ENCODE results near the gene VPS25. TPM values are rescaled to one million over a fixed set of nuclear protein-coding genes. Genes with fewer than 3 reads are reported as not detected.

The VPS25 gene
- total and polyA plus RNA-seq, 8 donors: 4.1 to 79.6 (median 46.5) TPM

DNA sequence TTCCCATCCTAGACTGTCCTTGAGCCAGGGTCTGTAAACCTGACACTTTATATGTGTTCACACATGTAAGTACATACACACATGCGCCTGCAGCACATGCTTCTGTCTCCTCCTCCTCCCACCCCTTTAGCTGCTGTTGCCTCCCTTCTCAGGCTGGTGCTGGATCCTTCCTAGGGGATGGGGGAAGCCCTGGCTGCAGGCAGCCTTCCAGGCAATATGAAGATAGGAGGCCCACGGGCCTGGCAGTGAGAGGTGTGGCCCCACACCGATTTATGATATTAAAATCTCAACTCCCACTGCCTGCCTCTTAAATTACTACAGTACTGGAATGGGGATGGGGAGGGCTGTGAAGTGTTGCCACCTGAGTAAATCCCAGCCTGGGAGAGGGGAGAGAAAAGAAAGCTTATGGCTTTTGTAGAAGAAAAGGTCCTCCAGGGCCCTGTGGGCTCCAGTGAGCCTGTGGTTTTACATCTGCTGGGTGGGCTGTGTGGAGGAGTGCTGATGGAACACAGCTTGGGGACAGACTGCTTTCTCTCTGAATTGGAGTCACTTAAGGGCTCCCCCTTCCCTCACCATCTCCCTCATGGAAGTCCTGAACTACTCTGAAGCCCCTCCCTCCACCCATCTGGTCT lies 6.2 kb downstream of the VPS25 start:
- Histone ChIP-seq H3K36me3 (peaks cover 46 to 50% (median 48%) of the 10 kb centered on the region in 4 donors), H3K4me3 (no peak overlapping the region), H3K27me3 (peaks cover 4 to 47% (median 39%) of the 10 kb centered on the region in 3 donors), H3K27ac (peak overlapping the region in 2 of 5 donors; percentile 56 to 72), H3K4me1 (peaks cover 22 to 45% (median 31%) of the 10 kb centered on the region in 4 donors), H3K9me3 (no peaks in the 10 kb centered on the region)
- no peak for TF ChIP-seq EP300 (IDR thresholded peaks at IDR 0.05)
- TF ChIP-seq, protein P1, sequence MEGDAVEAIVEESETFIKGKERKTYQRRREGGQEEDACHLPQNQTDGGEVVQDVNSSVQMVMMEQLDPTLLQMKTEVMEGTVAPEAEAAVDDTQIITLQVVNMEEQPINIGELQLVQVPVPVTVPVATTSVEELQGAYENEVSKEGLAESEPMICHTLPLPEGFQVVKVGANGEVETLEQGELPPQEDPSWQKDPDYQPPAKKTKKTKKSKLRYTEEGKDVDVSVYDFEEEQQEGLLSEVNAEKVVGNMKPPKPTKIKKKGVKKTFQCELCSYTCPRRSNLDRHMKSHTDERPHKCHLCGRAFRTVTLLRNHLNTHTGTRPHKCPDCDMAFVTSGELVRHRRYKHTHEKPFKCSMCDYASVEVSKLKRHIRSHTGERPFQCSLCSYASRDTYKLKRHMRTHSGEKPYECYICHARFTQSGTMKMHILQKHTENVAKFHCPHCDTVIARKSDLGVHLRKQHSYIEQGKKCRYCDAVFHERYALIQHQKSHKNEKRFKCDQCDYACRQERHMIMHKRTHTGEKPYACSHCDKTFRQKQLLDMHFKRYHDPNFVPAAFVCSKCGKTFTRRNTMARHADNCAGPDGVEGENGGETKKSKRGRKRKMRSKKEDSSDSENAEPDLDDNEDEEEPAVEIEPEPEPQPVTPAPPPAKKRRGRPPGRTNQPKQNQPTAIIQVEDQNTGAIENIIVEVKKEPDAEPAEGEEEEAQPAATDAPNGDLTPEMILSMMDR (IDR thresholded peaks at IDR 0.05): no peak
- TF ChIP-seq POLR2A (IDR thresholded peaks at IDR 0.05): no peak
- no peak for TF ChIP-seq POLR2AphosphoS5 (IDR thresholded peaks at IDR 0.05)
- no peak for DNase-seq
- 28 to 64% (median 54%) methylated on average over 3 of the region's 3 CpGs for WGBS, 5 donors
- intact Hi-C loops (cut with DNase I; ENCODE audit: low total_unique reads): no loop called here

DNA sequence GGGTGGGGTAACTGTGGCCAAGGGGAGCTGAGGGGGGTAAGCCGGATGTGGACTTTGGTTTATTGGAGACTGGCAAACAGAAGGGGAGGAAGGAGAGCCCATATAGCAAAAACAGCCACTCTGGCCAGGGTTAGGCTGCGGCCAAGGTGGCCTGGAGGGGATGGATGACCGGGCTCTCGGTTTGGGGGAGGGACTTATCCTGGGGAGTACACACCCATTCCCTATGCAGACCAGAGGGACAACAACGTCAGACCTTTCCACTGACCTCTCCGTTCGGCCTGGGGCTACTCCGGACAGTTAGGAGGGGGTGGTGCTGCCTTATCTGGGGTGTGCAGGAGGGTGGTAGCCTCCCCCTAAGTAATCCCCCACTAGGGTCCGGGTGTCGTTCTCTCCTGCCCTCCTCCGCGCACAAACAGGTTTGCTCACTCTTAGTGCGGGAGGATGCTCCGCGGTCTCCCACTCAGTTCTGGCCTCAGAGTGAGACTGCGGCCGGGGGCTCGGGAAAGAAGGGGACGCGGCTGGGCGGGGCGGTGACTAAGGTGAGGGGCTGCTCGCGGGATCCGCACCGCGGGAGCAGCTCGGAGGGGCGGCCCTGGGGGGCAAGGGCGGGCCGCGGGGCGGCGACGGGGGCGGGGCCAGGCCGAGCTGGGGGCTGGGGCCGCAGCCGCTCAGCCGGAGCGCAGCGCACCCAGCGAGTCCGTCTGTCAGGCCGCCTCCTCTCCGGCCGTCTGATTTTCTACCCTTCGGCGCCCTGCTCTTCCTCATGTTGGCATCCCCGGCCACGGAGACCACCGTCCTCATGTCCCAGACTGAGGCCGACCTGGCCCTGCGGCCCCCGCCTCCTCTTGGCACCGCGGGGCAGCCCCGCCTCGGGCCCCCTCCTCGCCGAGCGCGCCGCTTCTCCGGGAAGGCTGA lies 6.9 kb downstream of the VPS25 start, which contains the start of gene WNK4:
TSS of gene WNK4 (plus strand) at position 675 of the 915 bp plus-strand sequence. CDS start at position 764, 89 bp downstream.
- WGBS, 5 donors: 4 to 7% (median 6%) methylated on average over 42 to 65 of the region's 65 CpGs
- intact Hi-C loops (cut with DNase I; ENCODE audit: low total_unique reads): no loop called here
- H3K27me3 ChIP-seq: peaks cover 4 to 55% (median 47%) of the 10 kb centered on the region in 3 donors
- H3K9me3 ChIP-seq: no peaks in the 10 kb centered on the region
- peaks cover 22 to 48% (median 29%) of the 10 kb centered on the region in 4 donors for H3K4me1 ChIP-seq
- TF ChIP-seq, protein P1 (IDR thresholded peaks at IDR 0.05): no peak
- TF ChIP-seq POLR2A (IDR thresholded peaks at IDR 0.05): no peak
- TF ChIP-seq EP300 (IDR thresholded peaks at IDR 0.05): no peak
- TF ChIP-seq POLR2AphosphoS5 (IDR thresholded peaks at IDR 0.05): no peak
- H3K27ac ChIP-seq: peak within 1 kb of the TSS in 4 of 5 donors; percentile 20 to 72 (median 48)
- H3K4me3 ChIP-seq: peak within 1 kb of the TSS; percentile 41 to 61 (median 46)
- DNase-seq: peak; percentile 35 to 85
- peaks cover 42 to 48% (median 44%) of the 10 kb centered on the region in 4 donors for H3K36me3 ChIP-seq

DNA sequence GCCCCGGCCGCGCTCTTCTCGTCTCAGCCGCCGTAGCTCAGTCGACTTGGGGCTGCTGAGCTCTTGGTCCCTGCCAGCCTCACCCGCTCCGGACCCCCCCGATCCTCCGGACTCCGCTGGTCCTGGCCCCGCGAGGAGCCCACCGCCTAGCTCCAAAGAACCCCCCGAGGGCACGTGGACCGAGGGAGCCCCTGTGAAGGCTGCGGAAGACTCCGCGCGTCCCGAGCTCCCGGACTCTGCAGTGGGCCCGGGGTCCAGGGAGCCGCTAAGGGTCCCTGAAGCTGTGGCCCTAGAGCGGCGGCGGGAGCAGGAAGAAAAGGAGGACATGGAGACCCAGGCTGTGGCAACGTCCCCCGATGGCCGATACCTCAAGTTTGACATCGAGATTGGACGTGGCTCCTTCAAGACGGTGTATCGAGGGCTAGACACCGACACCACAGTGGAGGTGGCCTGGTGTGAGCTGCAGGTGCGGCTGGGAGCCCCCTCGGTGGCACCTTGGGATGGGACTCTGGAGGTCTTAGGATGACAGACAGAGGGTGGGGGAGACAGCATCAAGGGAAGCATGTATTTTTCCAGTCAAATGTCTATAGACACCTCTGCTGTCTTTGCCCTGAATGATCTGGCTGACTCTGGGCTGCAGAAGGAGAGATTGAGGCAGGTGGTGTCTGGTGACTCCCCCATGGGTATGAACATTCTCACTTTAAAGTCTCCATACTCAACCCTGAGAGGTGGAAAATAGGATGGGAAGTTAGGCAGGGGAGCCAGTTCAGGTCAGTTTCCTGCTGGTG lies 7.8 kb downstream of the VPS25 start:
- peaks cover 35 to 39% (median 36%) of the 10 kb centered on the region in 4 donors for H3K36me3 ChIP-seq
- 3 to 8% (median 4%) methylated on average over 21 to 39 of the region's 39 CpGs for WGBS, 5 donors
- DNase-seq: no peak
- intact Hi-C loops (cut with DNase I; ENCODE audit: low total_unique reads): no loop called here
- TF ChIP-seq EP300 (IDR thresholded peaks at IDR 0.05): no peak
- no peak for TF ChIP-seq POLR2A (IDR thresholded peaks at IDR 0.05)
- TF ChIP-seq, protein P1 (IDR thresholded peaks at IDR 0.05): no peak
- no peak for TF ChIP-seq POLR2AphosphoS5 (IDR thresholded peaks at IDR 0.05)
- peak overlapping the region in 3 of 5 donors; percentile 40 to 72 (median 56) for H3K27ac ChIP-seq
- peaks cover 4 to 63% (median 51%) of the 10 kb centered on the region in 3 donors for H3K27me3 ChIP-seq
- H3K4me3 ChIP-seq: peak overlapping the region; percentile 41 to 61 (median 46)
- no peaks in the 10 kb centered on the region for H3K9me3 ChIP-seq
- H3K4me1 ChIP-seq: peaks cover 22 to 50% (median 29%) of the 10 kb centered on the region in 4 donors
